Kidney (tissue), 14 donors: ENCODE measurements around the gene TIE1. TPM values are rescaled to one million over a fixed set of nuclear protein-coding genes. Genes with fewer than 3 reads are reported as not detected.

Experiments
- DNase-seq, 5 donors: peaks; one replicate each; pipeline ENCODE4 v3.0.0-alpha.2; 2013 to 2020
- FAIRE-seq: peaks from 2 replicates; lab custom pipeline; 2012; peaks lifted over from hg19 to GRCh38; lab: Jason Lieb, UNC
- H3K27ac ChIP-seq, 2 donors: one replicate each; pipeline ENCODE4 v1.7.0; 2013; ENCODE audit warnings: low read depth in 2 of 2, low read length in 2 of 2, inconsistent platforms in 1 of 2
- H3K27me3 ChIP-seq: one replicate; pipeline ENCODE4 v1.7.1; 2013; ENCODE audit warnings: low read length, inconsistent platforms; ENCODE audit not compliant: control insufficient read depth, insufficient read depth
- H3K36me3 ChIP-seq, 3 donors: one replicate each; pipeline versions ENCODE4 v1.7.0 to v1.7.1; 2013; ENCODE audit warnings: low read length in 3 of 3, control low read depth in 1 of 3, inconsistent platforms in 1 of 3; ENCODE audit not compliant: insufficient read depth in 3 of 3, control insufficient read depth in 2 of 3
- H3K4me1 ChIP-seq, 3 donors: one replicate each; pipeline versions ENCODE4 v1.7.0 to v1.7.1; 2013; ENCODE audit warnings: low read length in 3 of 3, inconsistent platforms in 1 of 3, low read depth in 1 of 3; ENCODE audit not compliant: control insufficient read depth in 2 of 3, insufficient read depth in 2 of 3
- H3K4me3 ChIP-seq, 3 donors: one replicate each; pipeline versions ENCODE4 v1.7.0 to v1.8.1; 2013; ENCODE audit warnings: low read length in 3 of 3, control low read depth in 1 of 3, inconsistent platforms in 1 of 3
- H3K9ac ChIP-seq, 3 donors: one replicate each; pipeline versions ENCODE4 v1.7.0 to v1.7.1; 2013; ENCODE audit warnings: low read length in 3 of 3, control low read depth in 1 of 3, inconsistent platforms in 1 of 3
- H3K9me3 ChIP-seq, 3 donors: one replicate each; pipeline versions ENCODE4 v1.7.0 to v1.7.1; 2013; ENCODE audit warnings: low read length in 3 of 3, control low read depth in 1 of 3, inconsistent platforms in 1 of 3; ENCODE audit not compliant: control insufficient read depth in 2 of 3, insufficient read depth in 1 of 3
- CTCF ChIP-seq: IDR thresholded peaks from 3 replicates; pipeline ENCODE4 v1.5.1; 2012; ENCODE audit warnings: mild to moderate bottlenecking, moderate library complexity, borderline replicate concordance; ENCODE audit not compliant: insufficient read depth; ENCODE audit errors: extremely low read depth
- intact Hi-C: fragments of 100-400 bp; cut with DNase I; formaldehyde crosslinking; loops from one replicate; pipeline ENCODE4 v1.11.1; 2022
- polyA plus RNA-seq: library from polyadenylated mRNA; stranded (reverse); fragments of 350-450 nt; fragmentation: Illumina TruSeq; extraction: RNeasy Lipid Tissue Mini Kit (QIAGEN cat#74804); gene quantifications from one replicate; pipeline ENCODE4 v1.2.3, GENCODE V29; 2014; ENCODE audit warnings: low read depth, low replicate concordance; ENCODE audit not compliant: insufficient read depth
- total RNA-seq: library from RNA; stranded (reverse); fragmentation: NEBNext Ultra II Directional; extraction: Animal tissue kit (Norgen Biotek cat#: 25700); gene quantifications from one replicate; pipeline ENCODE4 v1.2.1, GENCODE V29; 2021
- donor health status: control.
- donor health status: control.
- donor health status: control.
- donor health status: control.
- donor health status: control.
- donor health status: DM: yes; HTN: yes; CAD: no.
- donor health status: Normal renal cell carcinoma (clear cell type).

TIE1 gene
- total and polyA plus RNA-seq, 2 donors from 2014 or later, result 15.0 to 46.3 TPM

GRCh38 chr1:43360616-43361015, 59.8 kb downstream of the TIE1 start:
- FAIRE-seq (no peak), DNase-seq (no peak)
- H3K36me3 ChIP-seq, result peaks cover 4 to 28% (median 18%) of the 10 kb centered on the region in 3 donors
- H3K4me1 ChIP-seq, result peaks cover 0 to 10% (median 6%) of the 10 kb centered on the region in 3 donors
- no peak for TF ChIP-seq CTCF
- no peaks in the 10 kb centered on the region for H3K9me3 ChIP-seq
- intact Hi-C loops, result no loop called here
- no peak overlapping the region for H3K4me3 ChIP-seq
- no peaks in the 10 kb centered on the region for H3K27me3 ChIP-seq
- H3K9ac ChIP-seq, result no peak overlapping the region
- no peak overlapping the region for H3K27ac ChIP-seq

- Histone ChIP-seq H3K27ac (no peak overlapping the region), H3K4me1 (peaks cover 0 to 18% (median 5%) of the 10 kb centered on the region in 3 donors), H3K4me3 (no peak overlapping the region), H3K9ac (no peak overlapping the region), H3K27me3 (no peaks in the 10 kb centered on the region), H3K36me3 (peaks cover 4 to 28% (median 18%) of the 10 kb centered on the region in 3 donors), H3K9me3 (no peaks in the 10 kb centered on the region)
- intact Hi-C loops, result no loop called here
- FAIRE-seq, result no peak
- DNase-seq, result no peak
- no peak for TF ChIP-seq CTCF
These were observed 62.6 kb downstream of the TIE1 start for GRCh38 chr1:43363283-43363934.

GRCh38 chr1:43363935-43364525, 63.2 kb downstream of the TIE1 start:
- FAIRE-seq, result no peak
- Histone ChIP-seq H3K4me3 (no peak overlapping the region), H3K4me1 (peaks cover 0 to 22% (median 8%) of the 10 kb centered on the region in 3 donors), H3K9ac (no peak overlapping the region), H3K27ac (no peak overlapping the region), H3K9me3 (no peaks in the 10 kb centered on the region), H3K27me3 (no peaks in the 10 kb centered on the region), H3K36me3 (peaks cover 4 to 28% (median 18%) of the 10 kb centered on the region in 3 donors)
- no peak for TF ChIP-seq CTCF
- no peak for DNase-seq
- intact Hi-C loops, result no loop called here
